Measurements from ENCODE around the gene MYL10.

Gene MYL10

GRCh38 chr7:101629171-101629570 is at the start of gene MYL10:
Gene MYL10, minus strand, starts transcription at chr7:101629296. Its CDS starts 178 bp downstream, at chr7:101629118.
- DNase-seq = no peak

- DNase-seq = no peak
Measured at GRCh38 chr7:101678658-101679057, 49.6 kb upstream of the MYL10 start.

- no peak for DNase-seq
Measured at GRCh38 chr7:101677797-101678479, 48.8 kb upstream of the MYL10 start.

GRCh38 chr7:101677391-101677790 is 48.3 kb upstream of the MYL10 start:
- DNase-seq = no peak

- no peak for DNase-seq
Measured at GRCh38 chr7:101676956-101677355, 47.9 kb upstream of the MYL10 start.

GRCh38 chr7:101676062-101676598 is 47.0 kb upstream of the MYL10 start:
- DNase-seq = no peak

GRCh38 chr7:101674439-101674838 is 45.3 kb upstream of the MYL10 start:
- no peak for DNase-seq

GRCh38 chr7:101673951-101674350 is 44.9 kb upstream of the MYL10 start:
- no peak for DNase-seq

- DNase-seq = no peak
Measured at GRCh38 chr7:101673315-101673714, 44.2 kb upstream of the MYL10 start.

GRCh38 chr7:101671371-101672356 is 42.6 kb upstream of the MYL10 start:
- no peak for DNase-seq

- no peak for DNase-seq
Measured at GRCh38 chr7:101669307-101669706, 40.2 kb upstream of the MYL10 start.

GRCh38 chr7:101668726-101669125 is 39.6 kb upstream of the MYL10 start:
- no peak for DNase-seq

GRCh38 chr7:101667920-101668319 is 38.8 kb upstream of the MYL10 start:
- no peak for DNase-seq

- DNase-seq = no peak
Measured at GRCh38 chr7:101667399-101667798, 38.3 kb upstream of the MYL10 start.

GRCh38 chr7:101666741-101667140 is 37.6 kb upstream of the MYL10 start:
- no peak for DNase-seq

GRCh38 chr7:101666293-101666692 is 37.2 kb upstream of the MYL10 start:
- DNase-seq = no peak

GRCh38 chr7:101664893-101665471 is 35.9 kb upstream of the MYL10 start:
- no peak for DNase-seq

GRCh38 chr7:101664436-101664835 is 35.3 kb upstream of the MYL10 start:
- no peak for DNase-seq

- no peak for DNase-seq
Measured at GRCh38 chr7:101663747-101664146, 34.7 kb upstream of the MYL10 start.

GRCh38 chr7:101662447-101662998 is 33.4 kb upstream of the MYL10 start:
- no peak for DNase-seq

GRCh38 chr7:101659706-101660105 is 30.6 kb upstream of the MYL10 start:
- DNase-seq = no peak

GRCh38 chr7:101657171-101657570 is 28.1 kb upstream of the MYL10 start:
- DNase-seq = no peak

GRCh38 chr7:101651112-101651511 is 22.0 kb upstream of the MYL10 start:
- DNase-seq = no peak
